Measurements from ENCODE around the gene ZNF492.
"Not testable (repeated sequence)": the region's sequence is repeated elsewhere in the genome, so short reads cannot be mapped to it uniquely, and the experiment has no call there.

Gene ZNF492

GRCh38 chr19:22617614-22618320 is 16.4 kb upstream of the ZNF492 start:
- DNase-seq, result no peak

GRCh38 chr19:22619371-22619770 is 14.8 kb upstream of the ZNF492 start:
- no peak for DNase-seq

GRCh38 chr19:22619932-22620331 is 14.2 kb upstream of the ZNF492 start:
- no peak for DNase-seq

GRCh38 chr19:22620401-22620800 is 13.7 kb upstream of the ZNF492 start:
- DNase-seq, result no peak

- no peak for DNase-seq
Measured at GRCh38 chr19:22620912-22621311, 13.2 kb upstream of the ZNF492 start.

- DNase-seq, result no peak
Measured at GRCh38 chr19:22622020-22622419, 12.1 kb upstream of the ZNF492 start.

GRCh38 chr19:22622901-22623840 is 11.0 kb upstream of the ZNF492 start:
- DNase-seq, result peak; percentile 25

GRCh38 chr19:22623841-22624221 is 10.3 kb upstream of the ZNF492 start:
- no peak for DNase-seq

GRCh38 chr19:22625266-22626035 is 8.7 kb upstream of the ZNF492 start:
- DNase-seq, result no peak

GRCh38 chr19:22627526-22627925 is 6.6 kb upstream of the ZNF492 start:
- no peak for DNase-seq

- DNase-seq, result no peak
Measured at GRCh38 chr19:22628401-22628800, 5.7 kb upstream of the ZNF492 start.

- no peak for DNase-seq
Measured at GRCh38 chr19:22634450-22634827, 315 bp downstream of the ZNF492 start.

- DNase-seq, result not testable (repeated sequence)
Measured at GRCh38 chr19:22685493-22685892, 51.4 kb downstream of the ZNF492 start.

- DNase-seq, result not testable (repeated sequence)
Measured at GRCh38 chr19:22702661-22703060, 68.5 kb downstream of the ZNF492 start.

GRCh38 chr19:22703096-22703495 is 69.0 kb downstream of the ZNF492 start:
- not testable (repeated sequence) for DNase-seq

GRCh38 chr19:22708983-22709382 is 74.9 kb downstream of the ZNF492 start:
- no peak for DNase-seq

Measured in retina (tissue), 1 donor.